KMS-11 (cell line): ENCODE measurements around the gene FHIT.

Source experiments
- H2AFZ ChIP-seq: fragments of 200-600 bp; sonication (generic); 2 replicates; pipeline ENCODE4 v1.6.1; 2016; ENCODE audit warnings: antibody characterized with exemption, mixed run types, low read depth
- H3K27ac ChIP-seq: fragments of 200-600 bp; sonication (generic); 2 replicates; pipeline ENCODE4 v1.6.1; 2016; ENCODE audit warnings: mild to moderate bottlenecking, mixed run types
- H3K27me3 ChIP-seq: fragments of 200-600 bp; sonication (generic); 2 replicates; pipeline ENCODE4 v1.6.1; 2017; ENCODE audit warnings: mild to moderate bottlenecking, low read depth, mixed run types, moderate library complexity; ENCODE audit not compliant: insufficient read depth
- H3K36me3 ChIP-seq: fragments of 200-600 bp; sonication (generic); 2 replicates; pipeline ENCODE4 v1.6.1; 2017; ENCODE audit warnings: mild to moderate bottlenecking, mixed run types; ENCODE audit not compliant: insufficient read depth
- H3K4me1 ChIP-seq: fragments of 200-600 bp; sonication (generic); 2 replicates; pipeline ENCODE4 v1.6.1; 2016; ENCODE audit warnings: mild to moderate bottlenecking, low read depth, mixed run types; ENCODE audit not compliant: poor library complexity, severe bottlenecking
- H3K4me2 ChIP-seq: fragments of 200-600 bp; sonication (generic); 2 replicates; pipeline ENCODE4 v1.7.0; 2016; ENCODE audit warnings: mild to moderate bottlenecking, mixed run types
- H3K4me3 ChIP-seq: fragments of 200-600 bp; sonication (generic); IDR thresholded peaks from 2 replicates; pipeline ENCODE4 v1.6.1; 2017; ENCODE audit warnings: low read depth, low read length, mixed read lengths; ENCODE audit not compliant: insufficient read depth
- H3K79me2 ChIP-seq: fragments of 200-600 bp; sonication (generic); 2 replicates; pipeline ENCODE4 v1.6.1; 2016; ENCODE audit warnings: low read depth, mixed run types; ENCODE audit not compliant: insufficient read depth
- H3K9ac ChIP-seq: fragments of 200-600 bp; sonication (generic); 2 replicates; pipeline ENCODE4 v1.6.1; 2016; ENCODE audit warnings: mild to moderate bottlenecking, mixed run types
- H4K20me1 ChIP-seq: fragments of 200-600 bp; sonication (generic); 2 replicates; pipeline ENCODE4 v1.6.1; 2016; ENCODE audit warnings: mild to moderate bottlenecking, mixed run types; ENCODE audit not compliant: insufficient read depth
- TF ChIP-seq, protein P1 (sequence below): fragments of 200-600 bp; sonication (generic); conservative IDR thresholded peaks from 2 replicates; pipeline ENCODE4 v1.6.1; 2017; ENCODE audit warnings: low read depth, mild to moderate bottlenecking, antibody characterized with exemption, low read length, moderate library complexity, mixed read lengths

Gene FHIT

DNA sequence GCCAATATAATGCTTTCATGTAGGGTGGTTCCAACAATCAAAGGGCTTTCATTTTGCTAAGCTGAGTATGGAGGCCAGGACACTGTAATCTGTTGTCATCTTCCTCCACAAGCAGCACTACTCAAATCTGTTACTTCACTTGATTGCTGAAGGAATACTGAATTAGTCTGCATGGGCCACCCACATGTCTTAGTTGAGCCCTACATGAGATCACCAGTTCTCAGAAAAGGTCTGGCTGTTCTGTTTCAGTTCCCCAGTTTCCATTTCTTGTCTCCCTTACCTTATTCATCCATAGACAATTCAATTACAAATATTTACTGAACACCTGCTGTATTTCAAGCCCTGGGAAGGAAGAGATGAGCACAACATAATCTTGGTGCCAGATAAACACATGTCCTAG lies 119.2 kb downstream of the FHIT start:
- no peaks in the 10 kb centered on the region for H4K20me1 ChIP-seq
- no peaks in the 10 kb centered on the region for H3K4me1 ChIP-seq
- H3K4me3 ChIP-seq = no peak overlapping the region
- no peaks in the 10 kb centered on the region for H3K27me3 ChIP-seq
- H3K36me3 ChIP-seq = no peaks in the 10 kb centered on the region
- H3K79me2 ChIP-seq = no peaks in the 10 kb centered on the region
- no peak overlapping the region for H2AFZ ChIP-seq
- H3K4me2 ChIP-seq = no peak overlapping the region
- TF ChIP-seq, protein P1, sequence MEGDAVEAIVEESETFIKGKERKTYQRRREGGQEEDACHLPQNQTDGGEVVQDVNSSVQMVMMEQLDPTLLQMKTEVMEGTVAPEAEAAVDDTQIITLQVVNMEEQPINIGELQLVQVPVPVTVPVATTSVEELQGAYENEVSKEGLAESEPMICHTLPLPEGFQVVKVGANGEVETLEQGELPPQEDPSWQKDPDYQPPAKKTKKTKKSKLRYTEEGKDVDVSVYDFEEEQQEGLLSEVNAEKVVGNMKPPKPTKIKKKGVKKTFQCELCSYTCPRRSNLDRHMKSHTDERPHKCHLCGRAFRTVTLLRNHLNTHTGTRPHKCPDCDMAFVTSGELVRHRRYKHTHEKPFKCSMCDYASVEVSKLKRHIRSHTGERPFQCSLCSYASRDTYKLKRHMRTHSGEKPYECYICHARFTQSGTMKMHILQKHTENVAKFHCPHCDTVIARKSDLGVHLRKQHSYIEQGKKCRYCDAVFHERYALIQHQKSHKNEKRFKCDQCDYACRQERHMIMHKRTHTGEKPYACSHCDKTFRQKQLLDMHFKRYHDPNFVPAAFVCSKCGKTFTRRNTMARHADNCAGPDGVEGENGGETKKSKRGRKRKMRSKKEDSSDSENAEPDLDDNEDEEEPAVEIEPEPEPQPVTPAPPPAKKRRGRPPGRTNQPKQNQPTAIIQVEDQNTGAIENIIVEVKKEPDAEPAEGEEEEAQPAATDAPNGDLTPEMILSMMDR = no peak
- H3K9ac ChIP-seq = no peak overlapping the region
- no peak overlapping the region for H3K27ac ChIP-seq

DNA sequence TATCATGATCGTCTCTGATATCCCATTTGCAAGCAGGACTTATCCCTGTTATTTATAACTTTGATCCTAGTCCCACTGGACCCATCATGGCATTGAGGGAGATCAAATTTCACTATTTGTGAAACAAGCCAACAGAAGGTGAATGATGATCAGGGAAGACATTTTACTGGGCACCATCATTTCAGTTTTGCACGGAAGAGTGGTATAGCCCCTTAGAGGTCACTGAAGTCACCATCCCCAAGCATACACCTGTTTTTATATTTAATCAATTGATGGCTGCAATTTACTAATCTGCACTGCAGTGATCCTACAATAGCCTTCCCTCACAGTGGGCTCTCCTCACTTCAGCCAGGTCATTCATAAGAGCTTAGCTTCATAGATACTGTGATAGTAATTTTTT lies 132.4 kb downstream of the FHIT start:
- Histone ChIP-seq H3K36me3 (no peaks in the 10 kb centered on the region), H3K9ac (no peak overlapping the region), H3K27ac (no peak overlapping the region), H3K4me2 (no peak overlapping the region), H3K79me2 (no peaks in the 10 kb centered on the region), H3K4me1 (no peaks in the 10 kb centered on the region), H2AFZ (no peak overlapping the region), H3K27me3 (no peaks in the 10 kb centered on the region), H4K20me1 (no peaks in the 10 kb centered on the region), H3K4me3 (no peak overlapping the region)
- TF ChIP-seq, protein P1 = no peak

DNA sequence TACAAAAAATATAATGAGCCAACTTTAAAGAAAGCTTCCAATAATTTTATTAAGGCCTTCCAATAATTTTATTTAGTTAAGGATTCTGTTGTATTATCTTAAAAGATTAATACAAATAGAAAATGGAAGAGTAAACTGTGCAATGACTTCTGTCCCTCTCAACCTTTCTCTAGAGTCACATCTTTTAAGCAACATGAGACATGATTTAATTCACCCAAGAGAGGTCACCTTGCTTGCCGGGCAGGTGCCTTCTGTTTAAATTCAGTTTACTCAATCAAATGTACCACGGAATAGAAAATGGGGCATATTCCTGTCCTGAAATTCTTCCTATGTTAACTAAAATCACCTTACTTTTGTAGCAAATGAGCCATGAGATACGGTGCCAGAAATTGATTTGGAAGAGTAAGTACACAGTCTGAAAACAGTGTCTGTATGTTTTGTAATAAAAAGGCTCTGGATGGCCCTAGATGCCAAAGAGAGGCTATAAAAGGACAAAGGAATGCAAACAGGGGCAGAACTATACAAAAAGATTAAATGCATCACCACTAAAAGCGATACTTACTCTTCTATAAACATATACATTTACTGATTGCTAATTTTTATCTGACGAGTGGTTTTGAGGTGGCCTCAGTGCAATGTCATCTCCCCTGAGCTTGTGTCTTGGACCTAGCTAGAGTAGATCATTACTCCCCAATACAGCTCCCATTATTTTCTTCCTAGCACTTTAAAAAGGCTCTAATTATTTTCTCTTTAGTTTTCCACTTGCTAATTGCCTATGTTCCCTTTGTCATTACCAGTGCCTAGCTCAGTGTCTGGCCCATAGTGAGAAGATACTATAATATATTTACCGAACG lies 134.0 kb downstream of the FHIT start:
- H3K27ac ChIP-seq = no peak overlapping the region
- no peaks in the 10 kb centered on the region for H3K4me1 ChIP-seq
- TF ChIP-seq, protein P1 = no peak
- H3K9ac ChIP-seq = no peak overlapping the region
- no peak overlapping the region for H3K4me3 ChIP-seq
- H4K20me1 ChIP-seq = no peaks in the 10 kb centered on the region
- H3K27me3 ChIP-seq = no peaks in the 10 kb centered on the region
- no peaks in the 10 kb centered on the region for H3K36me3 ChIP-seq
- no peak overlapping the region for H2AFZ ChIP-seq
- no peaks in the 10 kb centered on the region for H3K79me2 ChIP-seq
- no peak overlapping the region for H3K4me2 ChIP-seq

DNA sequence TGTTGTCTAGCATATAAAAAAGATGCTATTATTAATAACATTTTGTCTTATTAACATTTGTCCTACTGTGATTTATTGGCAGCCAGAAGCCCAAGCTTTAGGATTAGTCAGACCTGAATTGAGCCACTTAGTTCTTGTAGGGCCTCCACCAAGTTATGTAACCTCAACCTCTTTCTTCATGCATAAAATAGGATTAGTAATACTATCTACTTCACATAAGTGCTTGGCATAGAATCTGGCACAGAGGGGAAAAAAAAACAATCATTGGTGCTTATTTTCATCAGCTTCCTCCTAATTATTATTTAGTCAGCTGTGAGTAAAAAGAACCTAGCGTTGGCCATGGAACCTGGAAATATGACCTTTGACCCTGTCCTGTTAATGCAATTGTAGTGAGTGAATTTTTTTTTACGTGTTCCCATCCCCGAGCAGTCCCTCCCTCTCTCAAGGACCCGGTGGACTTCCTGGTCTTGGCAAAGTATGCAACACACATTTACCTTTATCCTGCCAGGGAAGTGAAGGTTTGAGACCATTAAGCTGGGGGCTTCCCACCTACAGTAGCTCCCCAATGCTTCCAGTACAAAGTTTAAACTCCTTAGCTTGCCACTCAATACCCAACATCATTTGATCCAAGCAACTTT lies 136.8 kb downstream of the FHIT start:
- Histone ChIP-seq H3K36me3 (no peaks in the 10 kb centered on the region), H3K27ac (no peak overlapping the region), H4K20me1 (no peaks in the 10 kb centered on the region), H3K4me1 (no peaks in the 10 kb centered on the region), H3K4me3 (no peak overlapping the region), H3K4me2 (no peak overlapping the region), H2AFZ (no peak overlapping the region), H3K79me2 (no peaks in the 10 kb centered on the region), H3K27me3 (no peaks in the 10 kb centered on the region), H3K9ac (no peak overlapping the region)
- TF ChIP-seq, protein P1 = no peak
